ENCODE measurements around the gene PIEZO1. TPM values are rescaled to one million over a fixed set of nuclear protein-coding genes. Genes with fewer than 3 reads are reported as not detected.
"Not testable (repeated sequence)": the region's sequence is repeated elsewhere in the genome, so short reads cannot be mapped to it uniquely, and the experiment has no call there.

The PIEZO1 gene
- total RNA-seq, 2 donors from 2014 or later, result 55.7 to 128 TPM

DNA sequence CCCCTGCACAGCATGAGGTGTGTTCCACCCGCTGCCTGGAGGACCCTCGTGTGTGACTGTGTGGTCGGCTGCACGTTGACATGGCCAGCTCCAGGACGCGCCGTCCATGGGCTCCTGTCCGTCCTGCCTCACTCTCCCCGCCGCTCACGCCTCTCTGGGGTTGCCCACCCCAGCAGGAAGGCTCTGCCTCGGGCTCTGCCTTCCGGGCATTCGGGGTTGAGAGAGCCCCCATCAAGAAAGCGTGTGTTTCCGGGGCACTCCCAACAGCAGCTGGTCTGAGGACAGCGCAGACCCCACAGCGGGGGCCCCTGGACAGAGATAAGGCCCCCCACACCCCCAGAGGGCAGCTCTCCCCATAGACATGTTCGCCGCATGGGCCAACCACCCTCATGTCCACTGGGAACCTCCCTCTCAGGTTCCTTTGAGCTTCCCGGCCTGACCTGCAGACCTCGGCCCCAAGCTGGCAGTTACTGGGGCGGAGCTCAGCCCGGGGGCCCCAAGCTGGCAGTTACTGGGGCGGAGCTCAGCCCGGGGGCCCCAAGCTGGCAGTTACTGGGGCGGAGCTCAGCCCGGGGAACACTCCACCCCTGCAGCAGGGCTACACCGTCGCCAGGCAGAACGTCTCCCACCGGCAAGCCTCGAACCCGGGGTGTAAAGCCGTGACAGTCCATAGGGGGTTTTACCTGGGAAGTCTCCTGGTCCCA, 8.4 kb upstream of the PIEZO1 start:
- H3K27ac Mint-ChIP-seq, result no peak overlapping the region
- peak in 1 of 2 donors; percentile 20 for ATAC-seq

DNA sequence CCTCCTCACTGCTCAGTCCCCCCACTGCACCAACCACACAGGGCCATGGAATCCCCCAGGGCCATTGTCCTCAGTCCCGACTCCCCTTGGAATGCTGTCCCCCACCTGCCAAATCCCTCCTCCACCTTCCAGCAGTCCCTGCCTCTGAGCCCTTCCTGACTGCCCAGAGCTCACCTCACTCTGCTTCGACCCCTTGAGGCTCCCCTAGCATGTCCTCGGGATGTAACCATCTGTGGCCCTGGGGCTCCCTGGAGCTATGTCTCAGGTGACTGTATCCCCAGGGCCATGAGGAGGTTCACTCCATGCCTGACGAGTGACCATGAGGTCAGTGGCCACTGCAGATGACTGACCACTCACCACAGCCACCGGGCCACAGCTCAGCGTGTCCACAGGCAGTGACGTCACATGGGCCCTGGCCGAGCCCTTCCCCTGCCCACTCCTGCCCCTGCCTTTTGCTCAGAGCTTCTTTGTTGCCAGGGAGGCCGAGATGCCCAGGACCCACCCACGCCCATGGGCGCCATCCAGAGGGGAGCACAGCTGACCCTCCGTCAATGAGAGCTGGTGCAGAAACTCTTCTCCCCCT, 7.7 kb upstream of the PIEZO1 start:
- H3K9me3 Mint-ChIP-seq, result no peaks in the 10 kb centered on the region
- no peak for DNase-seq (ENCODE audit: low spot score in 2 of 2)
- no peak overlapping the region for H3K27ac Mint-ChIP-seq
- H3K36me3 Mint-ChIP-seq, result no peaks in the 10 kb centered on the region
- no peak for ATAC-seq

More for the DNA sequence above, 8.4 kb upstream of the PIEZO1 start:
- DNase-seq (ENCODE audit: low spot score in 2 of 2), result no peak
- no peaks in the 10 kb centered on the region for H3K9me3 Mint-ChIP-seq
- no peaks in the 10 kb centered on the region for H3K36me3 Mint-ChIP-seq

DNA sequence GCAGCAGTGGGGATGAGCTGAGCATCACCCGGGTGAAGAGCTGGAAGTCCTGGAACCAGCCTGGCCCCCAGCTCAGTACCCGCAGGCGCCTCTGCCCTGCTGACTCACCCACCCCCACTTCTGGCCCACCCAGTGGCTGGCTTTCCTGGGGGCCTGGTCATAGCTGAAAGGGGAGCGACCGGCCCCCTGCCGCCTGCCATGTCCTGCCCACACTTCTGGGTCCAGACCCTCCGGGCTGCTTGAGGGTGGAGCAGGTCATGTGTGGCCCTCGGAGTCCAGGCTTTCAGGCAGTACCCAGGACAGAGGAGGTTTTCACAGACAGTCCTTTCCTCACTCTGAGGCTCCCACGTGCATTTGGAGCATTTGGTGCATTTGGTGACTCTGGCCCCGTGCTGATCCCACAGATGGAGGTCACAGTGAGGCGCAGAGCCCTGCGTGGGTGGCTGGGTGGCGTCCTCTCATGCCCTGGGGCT, 7.1 kb upstream of the PIEZO1 start:
- H3K36me3 Mint-ChIP-seq, result no peaks in the 10 kb centered on the region
- no peaks in the 10 kb centered on the region for H3K9me3 Mint-ChIP-seq
- ATAC-seq (no peak), DNase-seq (ENCODE audit: low spot score in 2 of 2) (no peak)
- H3K27ac Mint-ChIP-seq, result no peak overlapping the region

DNA sequence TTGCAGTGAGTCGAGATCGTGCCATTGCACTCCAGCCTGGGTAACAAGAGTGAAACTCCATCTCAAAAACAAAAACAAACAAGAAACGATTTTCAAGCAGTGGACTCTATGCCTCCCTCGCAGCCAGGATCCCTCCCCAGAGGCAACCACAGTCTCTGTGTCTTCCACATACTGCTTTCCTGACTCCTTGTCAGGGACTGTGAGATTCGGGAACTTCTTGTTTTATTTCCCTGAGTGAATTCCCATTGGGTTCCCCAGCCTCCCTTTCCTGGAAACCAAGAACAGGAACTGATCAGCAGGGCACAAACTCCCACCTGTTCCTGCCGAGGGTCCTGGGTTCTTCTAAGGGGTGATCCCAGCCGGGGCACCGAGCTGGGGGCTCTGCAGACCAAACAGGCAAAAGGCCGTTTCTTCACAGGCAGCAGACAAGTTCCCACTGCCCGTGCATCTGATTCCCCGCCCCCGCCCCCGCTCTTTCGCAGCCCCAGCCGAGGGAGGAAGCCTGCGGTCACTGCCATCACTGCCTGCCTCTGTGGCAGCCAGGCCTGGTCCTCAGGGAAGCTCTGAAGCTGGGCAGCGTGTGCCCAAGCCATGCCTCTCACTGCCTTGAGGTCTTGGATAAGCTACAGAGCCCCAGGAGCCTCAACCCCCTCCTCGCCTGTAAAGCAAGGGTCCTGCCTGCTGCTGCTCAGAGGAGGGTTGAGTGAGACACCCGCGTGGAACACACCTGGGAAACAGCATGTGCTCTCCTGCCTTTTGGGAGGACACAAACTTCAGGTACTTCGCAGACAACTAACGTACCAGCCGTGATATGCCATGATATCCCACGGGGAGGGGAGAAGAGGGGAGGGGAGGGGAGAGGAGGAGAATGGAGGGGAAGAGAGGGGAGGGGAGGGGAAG, 5.5 kb upstream of the PIEZO1 start:
- ATAC-seq, result peak; percentile 77 to 95
- DNase-seq (ENCODE audit: low spot score in 2 of 2), result peak in 1 of 2 donors; percentile 66
- no peaks in the 10 kb centered on the region for H3K9me3 Mint-ChIP-seq
- H3K36me3 Mint-ChIP-seq, result no peaks in the 10 kb centered on the region
- peak overlapping the region; percentile 75 to 77 for H3K27ac Mint-ChIP-seq

DNA sequence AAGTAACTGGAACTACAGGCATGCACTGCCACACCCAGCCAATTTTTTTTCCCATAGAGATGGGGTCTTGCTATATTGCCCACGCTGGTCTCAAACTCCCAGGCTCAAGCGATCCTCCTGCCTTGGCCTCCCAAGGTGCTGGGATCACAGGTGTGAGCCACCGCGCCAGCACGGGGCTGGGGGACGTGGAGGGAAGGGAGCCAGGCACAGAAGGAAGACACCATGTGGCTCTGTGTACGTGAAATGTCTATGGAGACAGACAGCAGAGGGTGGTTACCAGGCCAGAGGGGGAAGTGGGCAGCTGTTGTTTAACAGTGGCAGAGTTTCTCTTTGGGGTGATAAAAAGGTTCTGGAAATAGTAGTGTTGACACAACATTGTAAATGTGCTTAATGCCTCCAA, 4.6 kb upstream of the PIEZO1 start:
- DNase-seq (ENCODE audit: low spot score in 2 of 2) (no peak), ATAC-seq (no peak)
- Mint-ChIP-seq H3K27ac (peak overlapping the region in 1 of 2 donors; percentile 75), H3K36me3 (no peaks in the 10 kb centered on the region), H3K9me3 (no peaks in the 10 kb centered on the region)

DNA sequence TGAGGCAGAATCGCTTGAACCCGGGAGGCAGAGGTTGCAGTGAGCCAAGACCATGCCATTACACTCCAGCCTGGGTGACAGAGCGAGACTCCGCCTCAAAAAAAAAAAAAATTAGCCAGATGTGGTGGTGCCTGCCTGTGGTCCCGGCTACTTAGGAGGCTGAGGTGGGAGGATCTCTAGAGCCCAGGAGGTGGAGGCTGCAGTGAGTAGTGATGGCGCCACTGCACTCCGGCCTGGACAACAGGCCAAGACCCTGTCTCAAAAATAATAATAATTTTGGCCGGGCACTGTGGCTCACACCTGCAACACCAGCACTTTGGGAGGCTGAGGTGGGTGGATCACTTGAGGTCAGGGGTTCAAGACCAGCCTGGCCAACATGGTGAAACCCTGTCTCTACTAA, 3.7 kb upstream of the PIEZO1 start:
- not testable (repeated sequence) for H3K36me3 Mint-ChIP-seq; H3K9me3 Mint-ChIP-seq; DNase-seq (ENCODE audit: low spot score in 2 of 2); ATAC-seq; H3K27ac Mint-ChIP-seq

DNA sequence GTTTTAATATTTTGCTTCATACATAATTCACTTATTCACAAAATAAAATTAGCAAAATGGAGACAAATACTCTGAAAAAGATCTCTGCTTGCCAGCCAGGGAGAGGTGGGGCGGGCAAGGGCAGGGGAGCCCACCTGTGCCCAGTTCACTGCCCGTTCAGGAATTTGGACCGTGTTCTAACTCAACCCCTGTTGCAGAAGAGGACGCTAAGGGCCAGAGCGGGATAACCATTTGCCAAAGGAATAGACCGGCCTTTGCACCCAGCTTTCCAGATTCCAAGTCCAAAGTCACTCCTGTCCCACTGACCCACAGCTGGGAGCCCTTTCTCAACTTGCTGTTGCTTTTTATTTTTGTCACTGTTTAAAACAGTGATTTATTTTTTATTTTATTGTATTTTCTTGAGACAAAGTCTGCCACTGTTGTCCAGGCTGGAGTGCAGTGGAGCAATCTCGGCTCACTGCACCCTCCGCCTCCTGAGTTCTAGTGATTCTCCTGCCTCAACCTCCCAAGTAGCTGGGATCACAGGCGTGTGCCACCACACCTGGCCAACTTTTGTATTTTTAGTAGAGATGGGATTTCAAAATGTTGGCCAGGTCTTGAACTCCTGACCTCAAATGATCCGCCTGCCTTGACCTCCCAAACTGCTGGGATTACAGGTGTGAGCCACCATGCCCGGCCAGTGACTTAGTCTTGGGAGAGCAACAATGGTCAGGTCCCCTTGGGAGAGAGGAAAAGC, 2.7 kb upstream of the PIEZO1 start:
- Mint-ChIP-seq H3K9me3 (no peaks in the 10 kb centered on the region), H3K36me3 (no peaks in the 10 kb centered on the region), H3K27ac (no peak overlapping the region)
- DNase-seq (ENCODE audit: low spot score in 2 of 2) (no peak), ATAC-seq (no peak)

DNA sequence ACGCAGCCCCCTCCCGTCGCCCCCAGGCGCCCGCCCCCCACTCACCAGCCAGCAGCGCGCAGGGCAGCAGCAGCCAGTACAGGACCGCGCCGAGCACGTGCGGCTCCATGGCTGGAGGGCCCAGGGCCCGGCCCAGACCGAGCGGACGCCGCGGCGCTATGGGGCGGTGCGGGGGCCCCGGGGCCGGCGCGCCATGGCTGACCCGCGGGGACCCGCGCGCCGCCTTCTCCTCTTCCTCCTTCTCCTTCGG, 239 bp downstream of the PIEZO1 start:
- H3K9me3 Mint-ChIP-seq, result no peaks in the 10 kb centered on the region
- ATAC-seq, result peak; percentile 12 to 15

DNA sequence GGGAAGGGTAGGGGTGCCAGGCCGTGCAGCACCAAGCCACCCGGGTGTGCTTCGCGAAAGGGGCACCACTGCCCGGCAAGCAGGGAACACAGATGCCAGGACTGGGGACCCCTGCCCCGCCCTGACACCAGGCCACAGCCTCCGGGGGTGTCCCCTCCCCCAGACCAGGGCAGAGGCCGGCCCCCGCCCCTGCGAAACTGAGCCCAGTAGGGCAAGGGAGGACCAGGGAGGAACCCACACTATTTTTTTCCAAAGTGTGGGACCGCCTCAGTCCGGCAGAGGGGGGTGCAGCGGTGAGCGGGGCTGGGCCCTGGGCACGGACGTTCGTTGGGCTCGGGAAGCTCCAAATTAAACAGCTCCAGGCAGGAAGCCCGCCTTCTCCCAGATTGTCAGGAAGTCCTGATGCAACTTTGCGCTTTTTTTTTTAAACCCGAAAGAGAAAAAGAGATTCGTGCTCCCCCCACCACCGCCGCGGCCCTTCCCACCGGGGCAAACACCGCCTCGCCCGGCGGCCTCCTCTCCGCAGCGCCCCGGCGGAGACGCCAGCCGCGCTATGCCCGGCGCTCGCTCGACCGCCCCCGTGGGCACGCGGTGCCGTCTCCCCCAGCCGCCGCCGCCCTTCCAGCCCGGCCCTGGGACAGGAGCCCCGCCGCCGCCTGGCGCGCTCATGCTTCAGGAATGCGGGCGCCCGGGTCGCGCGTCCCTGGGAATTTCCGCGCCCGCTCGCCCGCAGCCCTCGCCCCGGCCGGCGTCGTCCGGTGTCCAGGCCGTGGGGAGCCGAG, 755 bp downstream of the PIEZO1 start:
- no peaks in the 10 kb centered on the region for H3K9me3 Mint-ChIP-seq
- peak; percentile 16 to 17 for ATAC-seq
- H3K36me3 Mint-ChIP-seq, result no peaks in the 10 kb centered on the region

More for the DNA sequence above, 239 bp downstream of the PIEZO1 start:
- Mint-ChIP-seq H3K36me3 (no peaks in the 10 kb centered on the region), H3K27ac (no peak overlapping the region)
- no peak for DNase-seq (ENCODE audit: low spot score in 2 of 2)

DNA sequence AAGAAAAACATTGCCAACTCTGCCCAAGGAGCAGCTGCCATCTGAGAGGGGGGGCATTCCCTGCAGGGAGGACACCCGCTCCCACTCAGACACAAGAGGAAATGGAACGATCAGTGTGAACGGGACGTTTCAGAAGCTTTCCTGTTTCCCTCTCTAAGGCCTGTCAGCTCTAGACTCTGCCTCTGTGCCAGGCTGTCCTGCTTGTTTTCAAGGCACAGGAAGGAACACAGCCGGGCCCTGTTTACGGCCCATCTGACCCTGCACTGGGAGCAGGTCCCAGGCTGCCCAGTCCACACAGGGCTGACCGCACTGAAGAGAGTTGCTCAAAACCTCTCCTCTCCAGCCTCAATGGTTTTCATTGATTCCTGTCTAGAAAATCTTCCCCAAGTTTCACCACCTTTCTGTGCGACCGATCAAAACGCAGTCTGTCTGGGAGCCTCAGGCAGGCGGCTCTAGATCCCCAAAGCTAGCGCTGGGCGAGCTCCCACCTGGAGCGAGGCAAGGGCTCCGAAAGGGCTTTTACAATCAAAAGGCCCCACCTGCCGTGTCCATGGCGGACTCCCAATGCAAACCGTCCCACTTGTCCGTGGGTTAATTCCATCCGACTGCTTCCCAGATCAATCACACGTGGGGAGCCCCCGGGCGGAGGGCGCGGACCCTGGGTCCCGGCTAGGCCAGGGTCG, 1.5 kb downstream of the PIEZO1 start:
- ATAC-seq, result no peak

More for the DNA sequence above, 755 bp downstream of the PIEZO1 start:
- peak in 1 of 2 donors; percentile 50 for DNase-seq (ENCODE audit: low spot score in 2 of 2)
- peak overlapping the region; percentile 77 to 83 for H3K27ac Mint-ChIP-seq

DNA sequence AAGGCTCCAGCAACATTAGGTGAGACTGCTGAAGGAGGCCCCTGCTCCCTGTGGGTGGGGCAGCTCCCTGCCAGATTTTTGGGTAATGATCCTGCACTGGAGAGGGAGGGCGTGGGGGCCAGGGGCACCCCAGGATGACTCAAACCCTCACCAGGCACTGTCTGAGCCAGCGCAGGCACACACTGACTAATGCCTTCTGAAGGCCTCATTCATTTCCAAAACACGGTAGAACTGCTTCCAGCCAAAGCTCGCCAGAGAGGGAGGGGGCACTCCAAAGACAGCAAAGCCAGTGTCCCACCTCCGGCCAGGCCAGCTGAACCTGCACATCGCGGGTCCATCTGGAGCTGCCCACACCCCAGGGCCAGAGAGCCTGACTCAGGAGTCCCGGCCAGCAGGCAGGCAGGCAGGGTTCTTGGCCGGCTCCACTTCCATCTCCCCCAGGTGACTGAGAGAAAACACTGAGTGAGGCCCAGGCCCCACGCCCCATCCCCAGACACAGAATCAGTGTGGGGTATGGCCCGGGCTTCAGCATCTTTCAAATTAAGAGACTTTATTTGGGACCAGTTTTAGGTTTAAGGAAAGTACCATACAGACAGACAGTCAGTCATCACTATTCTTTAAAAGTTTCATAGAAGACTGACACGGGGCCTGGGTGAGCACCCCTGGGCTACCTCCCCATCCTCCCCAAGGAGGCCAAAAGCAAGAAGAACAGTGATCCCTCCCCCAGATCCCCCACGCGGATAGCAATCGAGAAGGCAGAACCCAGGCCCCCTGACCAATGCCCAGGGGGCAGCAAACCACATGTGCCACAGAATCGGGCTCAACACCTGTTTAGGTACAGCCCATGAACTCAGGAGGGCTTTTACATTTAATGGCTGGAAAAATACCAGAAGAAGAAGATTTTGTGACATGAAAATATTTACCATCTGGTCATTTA, 2.3 kb downstream of the PIEZO1 start:
- peak overlapping the region; percentile 83 to 92 for H3K27ac Mint-ChIP-seq
- peak; percentile 80 to 83 for ATAC-seq
- peak; percentile 75 to 81 for DNase-seq (ENCODE audit: low spot score in 2 of 2)
- no peaks in the 10 kb centered on the region for H3K9me3 Mint-ChIP-seq
- H3K36me3 Mint-ChIP-seq, result no peaks in the 10 kb centered on the region

More for the DNA sequence above, 1.5 kb downstream of the PIEZO1 start:
- Mint-ChIP-seq H3K27ac (peak overlapping the region; percentile 83 to 92), H3K9me3 (no peaks in the 10 kb centered on the region), H3K36me3 (no peaks in the 10 kb centered on the region)
- no peak for DNase-seq (ENCODE audit: low spot score in 2 of 2)

DNA sequence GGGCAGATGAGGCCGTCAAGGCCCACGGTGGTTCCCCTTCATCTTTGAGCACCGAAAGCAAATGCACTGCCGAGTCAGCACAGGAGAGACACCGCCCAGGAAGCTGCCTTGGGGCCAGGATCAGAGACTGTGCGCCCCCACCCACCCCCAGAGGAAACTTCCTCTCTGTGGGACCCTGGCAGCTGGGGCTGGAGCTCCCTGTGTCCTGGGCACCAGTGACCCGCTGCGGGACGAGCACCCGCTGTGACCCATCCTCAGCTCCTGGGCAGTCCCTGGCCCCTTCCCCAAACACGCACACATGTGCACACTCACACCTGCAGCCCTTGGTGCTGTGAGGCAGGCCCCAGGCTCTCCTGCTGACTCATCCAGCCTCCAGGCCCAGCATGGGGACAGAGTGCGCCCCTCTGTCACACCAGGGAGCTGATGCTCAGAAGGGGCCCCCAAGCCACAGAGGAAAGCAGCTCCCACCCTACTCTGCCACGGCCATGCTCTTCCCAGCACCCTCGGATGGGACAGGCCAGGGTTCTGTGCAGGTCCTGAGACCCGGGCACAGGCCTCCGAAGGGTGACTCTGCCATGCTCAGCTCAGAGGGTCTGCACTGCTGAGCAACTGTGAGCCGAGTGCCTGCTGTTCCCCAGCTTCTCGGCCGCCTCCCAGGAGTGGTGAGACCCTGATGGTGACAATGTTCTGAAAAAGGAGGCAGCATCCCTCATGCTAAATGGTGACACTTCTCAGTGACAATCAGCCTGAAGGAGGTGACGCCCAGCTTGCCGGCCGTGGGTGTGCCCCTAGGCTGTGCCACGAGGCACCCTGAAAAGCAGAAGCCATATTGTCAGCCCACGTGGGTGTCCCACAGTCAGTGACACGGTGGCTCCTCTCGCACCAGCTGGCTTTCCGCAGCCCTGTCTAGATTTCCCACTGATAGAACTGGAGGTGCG, 3.6 kb downstream of the PIEZO1 start:
- ATAC-seq, result peak; percentile 38 to 51
- Mint-ChIP-seq H3K27ac (peak overlapping the region; percentile 83 to 92), H3K36me3 (no peaks in the 10 kb centered on the region), H3K9me3 (no peaks in the 10 kb centered on the region)
- DNase-seq (ENCODE audit: low spot score in 2 of 2), result peak in 1 of 2 donors; percentile 43

DNA sequence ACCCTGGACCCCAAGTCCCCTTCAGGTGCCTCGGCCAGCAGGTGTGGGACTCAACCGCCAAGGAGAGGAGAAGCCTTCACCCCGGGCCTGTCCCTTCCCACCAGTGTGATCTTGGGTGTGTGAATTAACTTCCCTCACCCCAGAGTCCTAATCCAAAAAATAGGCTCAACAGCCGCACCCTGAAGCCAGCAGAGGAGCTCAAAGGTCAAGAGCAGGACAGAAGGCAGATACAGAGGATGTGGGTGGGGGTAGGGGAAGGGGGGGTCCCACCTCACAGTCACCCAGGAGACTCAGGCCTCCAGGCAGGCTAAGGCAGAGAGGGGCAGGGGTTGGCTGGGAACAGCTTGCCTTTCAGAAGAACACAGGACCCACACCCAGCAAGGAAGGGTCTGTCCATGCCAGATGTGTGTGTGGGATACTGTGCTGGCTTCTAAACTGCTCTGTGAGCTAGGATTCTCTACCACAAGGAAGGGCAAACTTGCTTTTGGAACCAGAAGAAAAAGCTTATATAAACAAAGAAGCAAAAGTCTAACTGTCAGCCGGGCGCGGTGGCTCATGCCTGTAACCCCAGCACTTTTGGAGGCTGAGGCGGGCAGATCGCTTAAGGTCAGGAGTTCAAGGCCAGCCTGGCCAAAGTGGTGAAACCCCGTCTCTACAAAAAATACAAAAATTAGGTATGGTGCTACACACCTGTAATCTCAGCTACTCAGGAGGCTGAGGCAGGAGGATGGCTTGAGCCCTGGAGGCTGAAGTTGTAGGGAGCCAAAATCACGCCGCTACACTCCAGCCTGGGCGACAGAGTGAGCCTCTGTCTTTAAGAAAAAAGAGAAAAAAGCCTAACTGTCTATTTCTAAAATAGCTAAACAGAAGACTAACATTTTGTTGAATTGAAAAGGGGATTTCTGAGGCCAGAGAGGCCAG, 4.6 kb downstream of the PIEZO1 start:
- DNase-seq (ENCODE audit: low spot score in 2 of 2) (no peak), ATAC-seq (no peak)
- no peaks in the 10 kb centered on the region for H3K36me3 Mint-ChIP-seq
- peak overlapping the region; percentile 83 to 92 for H3K27ac Mint-ChIP-seq
- no peaks in the 10 kb centered on the region for H3K9me3 Mint-ChIP-seq
